ENCODE data around the gene GFOD1. TPM values are rescaled to one million over a fixed set of nuclear protein-coding genes. Genes with fewer than 3 reads are reported as not detected.

GFOD1 gene
- total and polyA plus RNA-seq, 2 donors (not counting 1 experiment from before 2014, with no cell fraction given) = 10.5 to 25.3 TPM

DNA sequence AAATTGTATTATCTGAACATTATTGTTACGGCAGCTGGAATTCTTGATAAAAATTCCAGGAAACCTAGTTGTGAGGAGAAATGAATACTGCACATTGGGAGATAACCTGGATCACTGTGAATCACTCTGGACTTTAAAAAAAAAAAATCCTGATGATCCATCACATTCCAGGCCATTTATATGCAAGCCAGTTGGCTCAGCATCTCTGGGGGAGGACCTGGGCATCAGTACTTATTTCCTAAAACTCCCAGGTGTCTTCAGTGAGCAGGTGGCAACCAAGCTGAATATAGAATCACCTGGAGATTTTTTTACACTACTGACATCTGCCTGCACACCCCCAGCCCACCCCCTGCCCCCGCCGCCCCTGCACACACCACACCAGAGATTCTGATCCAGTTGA is 47.9 kb upstream of the GFOD1 start:
- TF ChIP-seq, protein P1, sequence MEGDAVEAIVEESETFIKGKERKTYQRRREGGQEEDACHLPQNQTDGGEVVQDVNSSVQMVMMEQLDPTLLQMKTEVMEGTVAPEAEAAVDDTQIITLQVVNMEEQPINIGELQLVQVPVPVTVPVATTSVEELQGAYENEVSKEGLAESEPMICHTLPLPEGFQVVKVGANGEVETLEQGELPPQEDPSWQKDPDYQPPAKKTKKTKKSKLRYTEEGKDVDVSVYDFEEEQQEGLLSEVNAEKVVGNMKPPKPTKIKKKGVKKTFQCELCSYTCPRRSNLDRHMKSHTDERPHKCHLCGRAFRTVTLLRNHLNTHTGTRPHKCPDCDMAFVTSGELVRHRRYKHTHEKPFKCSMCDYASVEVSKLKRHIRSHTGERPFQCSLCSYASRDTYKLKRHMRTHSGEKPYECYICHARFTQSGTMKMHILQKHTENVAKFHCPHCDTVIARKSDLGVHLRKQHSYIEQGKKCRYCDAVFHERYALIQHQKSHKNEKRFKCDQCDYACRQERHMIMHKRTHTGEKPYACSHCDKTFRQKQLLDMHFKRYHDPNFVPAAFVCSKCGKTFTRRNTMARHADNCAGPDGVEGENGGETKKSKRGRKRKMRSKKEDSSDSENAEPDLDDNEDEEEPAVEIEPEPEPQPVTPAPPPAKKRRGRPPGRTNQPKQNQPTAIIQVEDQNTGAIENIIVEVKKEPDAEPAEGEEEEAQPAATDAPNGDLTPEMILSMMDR (conservative IDR thresholded peaks at IDR 0.05 in 1 of 2, IDR thresholded peaks at IDR 0.05 in 1 of 2; ENCODE audit: low read depth in 1 of 2, low read length in 2 of 2) = no peak
- TF ChIP-seq EZH2 (IDR thresholded peaks at IDR 0.05; ENCODE audit: low read length, missing control alignments) = no peak

DNA sequence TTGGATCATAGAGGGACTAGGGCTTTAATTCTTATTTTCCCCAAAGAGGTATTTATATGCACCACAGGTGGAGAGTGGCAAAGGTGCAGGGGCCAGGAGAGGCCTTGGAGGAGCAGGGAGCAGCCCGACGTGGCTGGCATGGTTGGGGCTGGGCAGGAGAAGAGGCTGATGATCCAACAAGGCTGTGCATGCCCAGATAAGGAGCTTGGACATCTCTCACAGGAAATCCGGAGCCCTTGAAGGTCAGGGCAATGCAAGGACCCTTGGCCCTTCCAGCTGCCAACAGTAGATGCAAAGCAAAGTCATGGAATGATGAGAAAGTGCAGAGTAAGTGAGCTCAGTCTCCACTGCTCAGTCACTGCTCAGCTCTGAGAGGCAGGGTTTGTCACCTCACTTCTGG is 47.1 kb upstream of the GFOD1 start:
- Histone ChIP-seq H3K27me3 (ENCODE audit: control insufficient read depth, insufficient read depth, low read length) (no peaks in the 10 kb centered on the region), H3K4me3 (replicated peaks in 1 of 4; ENCODE audit: control extremely low read depth in 1 of 4, insufficient read depth in 1 of 4, low read depth in 3 of 4, low read length in 4 of 4) (no peak overlapping the region), H3K79me2 (ENCODE audit: control insufficient read depth, insufficient read depth, low read length) (no peaks in the 10 kb centered on the region), H3K4me1 (ENCODE audit: control insufficient read depth, extremely low read depth, insufficient read depth, low read length) (no peaks in the 10 kb centered on the region), H3K9ac (ENCODE audit: insufficient read depth, low read length) (no peak overlapping the region), H4K20me1 (ENCODE audit: control insufficient read depth, extremely low read depth, insufficient read depth, low read length) (no peaks in the 10 kb centered on the region), H3K4me2 (ENCODE audit: extremely low read depth, insufficient read depth, low read length) (no peak overlapping the region), H3K9me3 (ENCODE audit: control insufficient read depth, insufficient read depth, low read depth, low read length) (no peaks in the 10 kb centered on the region), H3K27ac (ENCODE audit: insufficient read depth, low read length) (no peak overlapping the region), H2AFZ (ENCODE audit: low read length) (no peak overlapping the region), H3K36me3 (ENCODE audit: control insufficient read depth, insufficient read depth, low read length) (no peaks in the 10 kb centered on the region)
- TF ChIP-seq EZH2 (IDR thresholded peaks at IDR 0.05; ENCODE audit: low read length, missing control alignments) = no peak
- TF ChIP-seq, protein P1 (conservative IDR thresholded peaks at IDR 0.05 in 1 of 2, IDR thresholded peaks at IDR 0.05 in 1 of 2; ENCODE audit: low read depth in 1 of 2, low read length in 2 of 2) = no peak
- DNase-seq (ENCODE audit: low read depth in 2 of 2) = no peak

More for the DNA sequence above, 47.9 kb upstream of the GFOD1 start:
- Histone ChIP-seq H3K4me1 (ENCODE audit: control insufficient read depth, extremely low read depth, insufficient read depth, low read length) (no peaks in the 10 kb centered on the region), H3K27ac (ENCODE audit: insufficient read depth, low read length) (no peak overlapping the region), H4K20me1 (ENCODE audit: control insufficient read depth, extremely low read depth, insufficient read depth, low read length) (no peaks in the 10 kb centered on the region), H3K27me3 (ENCODE audit: control insufficient read depth, insufficient read depth, low read length) (no peaks in the 10 kb centered on the region), H3K4me3 (replicated peaks in 1 of 4; ENCODE audit: control extremely low read depth in 1 of 4, insufficient read depth in 1 of 4, low read depth in 3 of 4, low read length in 4 of 4) (no peak overlapping the region), H3K36me3 (ENCODE audit: control insufficient read depth, insufficient read depth, low read length) (no peaks in the 10 kb centered on the region), H3K79me2 (ENCODE audit: control insufficient read depth, insufficient read depth, low read length) (no peaks in the 10 kb centered on the region), H3K4me2 (ENCODE audit: extremely low read depth, insufficient read depth, low read length) (no peak overlapping the region), H3K9me3 (ENCODE audit: control insufficient read depth, insufficient read depth, low read depth, low read length) (no peaks in the 10 kb centered on the region), H3K9ac (ENCODE audit: insufficient read depth, low read length) (no peak overlapping the region), H2AFZ (ENCODE audit: low read length) (no peak overlapping the region)
- DNase-seq (ENCODE audit: low read depth in 2 of 2) = peak in 1 of 2 donors; percentile 28

DNA sequence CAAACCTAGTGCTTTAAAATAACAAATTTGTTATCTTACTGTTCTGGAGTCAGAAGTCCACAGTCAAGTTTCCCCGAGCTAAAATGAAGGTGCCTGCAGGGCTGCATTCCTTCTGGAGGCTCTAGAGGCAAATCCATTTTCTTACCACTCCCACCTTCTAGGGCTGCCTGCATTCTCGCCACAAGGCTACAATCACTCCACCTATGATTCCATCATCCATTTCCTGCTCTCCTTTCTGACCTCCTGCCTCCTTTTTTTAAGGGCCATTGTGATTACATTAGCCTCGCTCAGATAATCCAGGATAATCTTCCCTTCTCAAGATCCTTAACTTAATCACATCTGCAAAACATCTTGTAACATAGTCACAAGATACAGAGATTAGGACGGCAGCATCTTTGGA is 44.6 kb upstream of the GFOD1 start:
- Histone ChIP-seq H3K79me2 (ENCODE audit: control insufficient read depth, insufficient read depth, low read length) (no peaks in the 10 kb centered on the region), H3K4me2 (ENCODE audit: extremely low read depth, insufficient read depth, low read length) (no peak overlapping the region), H3K4me1 (ENCODE audit: control insufficient read depth, extremely low read depth, insufficient read depth, low read length) (no peaks in the 10 kb centered on the region), H4K20me1 (ENCODE audit: control insufficient read depth, extremely low read depth, insufficient read depth, low read length) (no peaks in the 10 kb centered on the region), H3K36me3 (ENCODE audit: control insufficient read depth, insufficient read depth, low read length) (no peaks in the 10 kb centered on the region), H3K4me3 (replicated peaks in 1 of 4; ENCODE audit: control extremely low read depth in 1 of 4, insufficient read depth in 1 of 4, low read depth in 3 of 4, low read length in 4 of 4) (no peak overlapping the region), H2AFZ (ENCODE audit: low read length) (no peak overlapping the region), H3K27me3 (ENCODE audit: control insufficient read depth, insufficient read depth, low read length) (no peaks in the 10 kb centered on the region), H3K27ac (ENCODE audit: insufficient read depth, low read length) (no peak overlapping the region), H3K9ac (ENCODE audit: insufficient read depth, low read length) (no peak overlapping the region), H3K9me3 (ENCODE audit: control insufficient read depth, insufficient read depth, low read depth, low read length) (no peaks in the 10 kb centered on the region)
- TF ChIP-seq, protein P1 (conservative IDR thresholded peaks at IDR 0.05 in 1 of 2, IDR thresholded peaks at IDR 0.05 in 1 of 2; ENCODE audit: low read depth in 1 of 2, low read length in 2 of 2) = no peak
- TF ChIP-seq EZH2 (IDR thresholded peaks at IDR 0.05; ENCODE audit: low read length, missing control alignments) = no peak
- DNase-seq (ENCODE audit: low read depth in 2 of 2) = no peak

Data from fibroblast of lung (primary cell).